ENCODE measurements around the gene MICAL2. TPM values are rescaled to one million over a fixed set of nuclear protein-coding genes. Genes with fewer than 3 reads are reported as not detected.

Gene MICAL2
- total RNA-seq, 3 donors from 2014 or later = 70.3 to 118 (median 71.4) TPM

DNA sequence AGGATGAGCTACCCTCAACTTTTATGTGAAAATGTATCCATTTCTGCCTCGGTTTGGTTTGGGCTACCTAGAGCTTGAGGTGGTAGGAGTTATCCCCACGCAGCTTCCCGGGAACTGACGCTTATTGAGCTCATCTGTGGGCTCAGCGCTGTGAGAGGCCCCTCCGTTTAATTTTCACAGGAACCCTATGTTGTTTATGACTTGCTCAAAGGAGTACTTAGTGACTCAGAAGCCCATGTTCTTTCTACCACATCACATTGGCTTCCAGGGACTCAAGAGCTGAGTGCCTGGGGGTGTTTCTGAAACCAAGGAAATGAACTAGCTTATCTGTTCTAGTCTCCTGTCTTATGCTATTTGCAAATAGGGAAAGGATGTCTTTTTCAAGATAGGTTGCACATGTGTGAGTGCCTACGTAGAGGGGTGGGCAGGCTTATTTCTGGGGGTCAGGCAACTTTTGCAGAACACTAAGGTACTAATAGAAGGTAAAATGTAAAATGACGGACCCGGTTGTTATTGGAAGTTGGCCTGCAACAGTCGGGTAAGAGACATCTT lies 40.5 kb downstream of the MICAL2 start:
- no peaks in the 10 kb centered on the region for H3K36me3 Mint-ChIP-seq (ENCODE audit: insufficient read depth)
- DNase-seq (no peak), ATAC-seq (peak; percentile 83 to 85)
- H3K4me3 Mint-ChIP-seq = no peak overlapping the region
- H3K27me3 Mint-ChIP-seq (ENCODE audit: low read depth) = no peaks in the 10 kb centered on the region
- H3K4me1 Mint-ChIP-seq (ENCODE audit: low read depth) = peaks cover 51% of the 10 kb centered on the region
- no peaks in the 10 kb centered on the region for H3K9me3 Mint-ChIP-seq

DNA sequence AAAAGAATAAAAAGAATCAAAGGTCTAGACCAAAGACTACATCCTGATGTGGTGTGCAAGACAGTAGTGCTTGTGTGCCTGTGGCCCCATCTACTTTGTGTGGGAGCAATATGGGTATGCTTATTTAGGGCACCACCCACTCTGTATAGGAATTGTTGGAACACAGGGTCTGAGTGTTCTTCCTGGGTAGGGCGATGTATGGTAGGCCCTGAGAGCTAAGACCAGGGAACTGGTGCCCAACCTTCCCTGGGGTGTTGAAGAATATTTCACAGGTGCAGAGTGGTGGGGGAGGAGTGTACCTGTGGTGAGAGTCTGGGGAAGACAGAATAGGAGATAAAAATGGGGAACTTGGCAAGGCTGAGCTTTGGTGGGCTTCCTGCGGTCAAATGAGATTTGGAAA lies 41.9 kb downstream of the MICAL2 start:
- Mint-ChIP-seq H3K9me3 (no peaks in the 10 kb centered on the region), H3K27me3 (ENCODE audit: low read depth) (no peaks in the 10 kb centered on the region), H3K4me3 (no peak overlapping the region), H3K36me3 (ENCODE audit: insufficient read depth) (no peaks in the 10 kb centered on the region), H3K4me1 (ENCODE audit: low read depth) (peaks cover 64% of the 10 kb centered on the region)
- ATAC-seq = no peak
- no peak for DNase-seq

DNA sequence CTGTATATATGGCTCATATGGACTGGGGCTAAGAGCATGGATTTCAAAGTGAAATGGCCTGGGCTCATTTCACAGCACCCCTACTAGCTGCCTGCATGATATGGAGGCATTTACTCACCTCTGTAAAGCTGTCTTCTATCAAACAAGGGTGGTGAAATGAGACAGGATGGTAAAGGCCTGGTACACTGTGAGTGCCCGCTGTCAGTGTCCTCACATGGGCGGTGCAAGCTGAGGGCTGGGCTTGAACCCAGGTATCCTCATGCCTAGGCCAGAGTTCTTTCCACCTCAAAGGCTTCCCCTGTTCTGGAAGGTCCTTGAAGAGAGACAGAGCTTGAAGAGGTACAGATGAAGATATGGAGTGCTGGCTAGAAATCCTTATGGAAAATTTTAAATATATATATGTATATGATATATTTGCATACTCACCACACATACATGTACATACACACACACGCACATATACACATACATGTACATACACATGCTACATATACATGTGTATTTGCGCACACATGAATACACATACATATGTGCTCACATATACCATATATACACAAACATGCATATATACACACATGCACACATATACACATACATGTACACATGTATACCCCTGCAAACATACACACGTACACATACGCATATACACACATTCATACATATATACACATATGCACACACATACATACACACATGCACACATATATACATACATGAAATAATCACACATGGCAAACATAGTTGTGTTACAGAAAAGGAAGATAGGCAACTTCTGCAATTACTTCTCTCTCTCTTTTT lies 44.7 kb downstream of the MICAL2 start:
- Mint-ChIP-seq H3K4me1 (ENCODE audit: low read depth) (peaks cover 56% of the 10 kb centered on the region), H3K36me3 (ENCODE audit: insufficient read depth) (no peaks in the 10 kb centered on the region)

DNA sequence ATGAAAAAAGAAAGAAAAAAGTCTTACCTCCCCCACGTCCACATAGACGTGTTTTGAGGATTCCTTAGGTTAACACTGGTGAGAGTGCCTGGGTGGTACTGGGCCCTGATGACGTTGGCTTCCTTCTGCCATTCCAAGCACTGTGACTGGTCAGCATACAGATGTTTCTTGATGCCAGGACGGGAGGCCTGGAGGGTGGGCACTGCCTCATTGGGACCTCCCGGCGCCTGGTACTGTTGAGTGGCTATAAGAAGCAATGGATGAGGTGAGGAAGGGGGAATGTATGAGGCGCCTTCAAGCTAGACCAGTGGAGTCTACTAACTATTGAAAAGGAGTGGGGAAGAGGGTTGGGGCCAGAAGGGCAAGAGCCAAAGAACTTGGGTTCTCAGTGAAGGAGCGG lies 45.3 kb downstream of the MICAL2 start:
- Mint-ChIP-seq H3K4me3 (no peak overlapping the region), H3K36me3 (ENCODE audit: insufficient read depth) (no peaks in the 10 kb centered on the region), H3K4me1 (ENCODE audit: low read depth) (peaks cover 49% of the 10 kb centered on the region), H3K27me3 (ENCODE audit: low read depth) (no peaks in the 10 kb centered on the region), H3K9me3 (no peaks in the 10 kb centered on the region)
- ATAC-seq (no peak), DNase-seq (no peak)

More for the DNA sequence above, 44.7 kb downstream of the MICAL2 start:
- Mint-ChIP-seq H3K27me3 (ENCODE audit: low read depth) (no peaks in the 10 kb centered on the region), H3K9me3 (no peaks in the 10 kb centered on the region), H3K4me3 (no peak overlapping the region)
- DNase-seq = no peak
- ATAC-seq = no peak

DNA sequence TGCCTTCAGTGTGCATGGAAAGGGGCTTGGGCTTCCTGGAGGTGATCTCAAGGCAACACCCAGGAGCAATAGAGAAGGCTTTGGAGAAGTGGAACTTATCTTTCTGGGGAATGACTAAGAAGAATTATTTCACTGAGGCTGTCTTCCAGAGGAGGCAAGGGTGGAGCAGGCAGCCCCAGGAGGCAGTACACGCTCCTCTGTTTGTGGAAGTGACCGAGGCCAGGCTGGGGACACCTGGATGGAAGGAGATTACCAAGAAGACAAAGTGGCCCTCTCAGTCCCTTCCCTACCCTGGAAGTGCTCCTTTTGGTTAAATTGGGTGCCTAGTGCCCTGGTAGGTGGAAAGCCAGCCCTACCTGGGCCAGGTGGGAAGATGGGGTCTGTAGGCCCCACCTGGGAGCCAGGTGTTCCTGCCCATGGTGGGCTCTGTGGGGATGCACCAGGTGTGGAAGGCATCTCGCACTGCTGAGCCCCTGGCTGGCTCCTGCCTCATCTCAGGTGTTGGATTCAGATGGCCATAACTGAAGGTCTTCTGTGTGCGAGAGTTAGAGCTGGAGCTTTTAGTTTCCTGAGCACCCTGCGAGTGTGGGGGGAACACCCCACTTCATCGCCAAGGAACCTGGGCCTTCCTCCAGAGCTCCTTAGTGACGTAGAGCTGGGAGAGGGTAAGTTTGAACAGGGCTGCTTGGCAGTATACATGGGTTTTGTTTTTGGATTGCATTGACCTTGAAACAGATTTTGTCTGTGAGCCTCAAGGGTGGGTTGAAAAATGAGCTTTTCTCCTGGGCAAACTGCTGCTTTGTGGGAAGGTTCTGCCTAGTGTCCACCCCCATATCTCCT lies 46.1 kb downstream of the MICAL2 start:
- ATAC-seq = peak in 1 of 2 donors; percentile 9
- H3K4me1 Mint-ChIP-seq (ENCODE audit: low read depth) = peaks cover 41% of the 10 kb centered on the region

DNA sequence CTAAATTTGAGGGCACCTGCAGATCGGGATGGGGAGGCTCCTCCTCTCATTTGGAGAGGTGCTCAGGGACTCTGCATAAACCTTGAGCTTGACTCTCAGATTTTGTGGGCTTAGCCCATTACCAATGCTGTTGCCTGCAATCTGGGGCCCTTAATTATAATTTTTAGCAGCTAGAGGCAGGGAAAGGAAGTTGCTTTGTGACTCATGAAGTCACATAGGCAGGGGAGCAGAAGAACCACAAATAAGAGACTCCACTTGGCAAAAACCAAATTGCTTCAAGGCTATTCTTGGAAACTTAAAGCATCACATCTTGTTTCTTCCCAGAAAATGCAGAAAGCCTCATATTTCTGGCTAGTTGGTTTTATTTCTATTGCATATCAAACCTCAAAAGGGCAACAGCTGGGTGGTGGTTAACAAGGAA lies 46.9 kb downstream of the MICAL2 start:
- H3K9me3 Mint-ChIP-seq = no peaks in the 10 kb centered on the region
- H3K4me3 Mint-ChIP-seq = no peak overlapping the region
- no peaks in the 10 kb centered on the region for H3K27me3 Mint-ChIP-seq (ENCODE audit: low read depth)
- no peaks in the 10 kb centered on the region for H3K36me3 Mint-ChIP-seq (ENCODE audit: insufficient read depth)
- ATAC-seq (peak; percentile 75 to 80), DNase-seq (no peak)
- H3K4me1 Mint-ChIP-seq (ENCODE audit: low read depth) = peaks cover 37% of the 10 kb centered on the region

More for the DNA sequence above, 46.1 kb downstream of the MICAL2 start:
- Mint-ChIP-seq H3K4me3 (no peak overlapping the region), H3K9me3 (no peaks in the 10 kb centered on the region), H3K36me3 (ENCODE audit: insufficient read depth) (no peaks in the 10 kb centered on the region), H3K27me3 (ENCODE audit: low read depth) (no peaks in the 10 kb centered on the region)
- DNase-seq = no peak

DNA sequence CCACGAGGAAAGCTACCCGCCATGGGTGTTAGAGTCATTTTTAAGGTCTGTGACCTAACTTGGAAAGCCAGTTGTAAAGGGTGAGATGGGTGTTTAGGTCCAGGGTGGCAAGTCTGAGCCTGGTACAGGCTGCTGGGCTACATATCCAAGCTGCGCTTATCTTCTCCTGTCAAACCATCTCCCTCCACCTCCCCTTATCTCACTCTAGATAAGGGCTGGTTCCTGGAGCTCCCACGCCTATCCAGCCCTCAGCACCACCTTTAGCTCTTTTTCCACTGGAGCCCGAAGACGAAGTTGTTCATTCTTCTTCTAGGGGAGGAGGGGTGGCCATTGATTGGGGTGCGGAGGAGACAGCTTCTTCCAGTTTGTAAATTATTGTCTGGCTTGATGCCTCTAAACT lies 48.5 kb downstream of the MICAL2 start:
- DNase-seq (no peak), ATAC-seq (no peak)
- no peaks in the 10 kb centered on the region for H3K9me3 Mint-ChIP-seq
- H3K36me3 Mint-ChIP-seq (ENCODE audit: insufficient read depth) = peaks cover 6% of the 10 kb centered on the region
- H3K4me1 Mint-ChIP-seq (ENCODE audit: low read depth) = peaks cover 30% of the 10 kb centered on the region
- H3K27me3 Mint-ChIP-seq (ENCODE audit: low read depth) = no peaks in the 10 kb centered on the region
- H3K4me3 Mint-ChIP-seq = no peak overlapping the region

DNA sequence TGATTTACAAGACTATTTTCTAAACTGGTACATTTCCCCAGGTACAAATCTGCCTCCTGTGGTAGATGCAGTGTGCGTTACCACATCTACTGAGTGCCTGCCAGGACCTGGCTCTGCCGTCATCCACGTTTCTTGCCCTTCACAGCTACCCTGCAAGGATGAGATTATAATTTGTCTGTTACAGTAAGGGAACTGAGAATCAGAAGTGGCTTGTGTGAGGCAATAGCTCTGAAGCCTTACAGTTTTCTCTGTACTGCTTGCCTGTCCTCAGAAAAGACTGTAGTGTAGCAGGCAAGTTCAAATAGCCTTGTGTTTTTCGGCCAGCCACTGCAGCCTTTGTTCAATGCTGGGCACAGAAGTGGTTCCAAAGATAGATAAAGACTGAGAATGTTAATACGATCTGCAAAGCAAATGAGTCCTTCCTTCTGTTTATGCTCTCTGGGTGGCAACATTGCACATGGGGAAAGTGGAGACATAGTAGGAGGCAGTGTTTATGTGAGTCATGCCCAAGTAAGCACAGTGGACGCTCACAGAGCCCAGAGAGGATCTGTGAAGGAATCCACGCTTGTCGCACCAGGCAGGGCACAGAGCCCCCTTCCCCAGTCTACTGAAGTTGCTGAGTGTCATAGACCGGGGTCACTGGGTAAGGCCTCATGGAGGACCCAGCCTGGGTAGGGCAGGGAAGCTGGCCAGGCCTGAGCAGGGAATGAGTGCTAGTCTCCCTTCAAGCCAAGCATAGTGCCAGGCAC lies 49.1 kb downstream of the MICAL2 start:
- no peaks in the 10 kb centered on the region for H3K9me3 Mint-ChIP-seq
- H3K27me3 Mint-ChIP-seq (ENCODE audit: low read depth) = no peaks in the 10 kb centered on the region
- H3K4me1 Mint-ChIP-seq (ENCODE audit: low read depth) = peaks cover 33% of the 10 kb centered on the region
- DNase-seq = no peak
- no peak overlapping the region for H3K4me3 Mint-ChIP-seq
- H3K36me3 Mint-ChIP-seq (ENCODE audit: insufficient read depth) = peaks cover 8% of the 10 kb centered on the region
- ATAC-seq = no peak

DNA sequence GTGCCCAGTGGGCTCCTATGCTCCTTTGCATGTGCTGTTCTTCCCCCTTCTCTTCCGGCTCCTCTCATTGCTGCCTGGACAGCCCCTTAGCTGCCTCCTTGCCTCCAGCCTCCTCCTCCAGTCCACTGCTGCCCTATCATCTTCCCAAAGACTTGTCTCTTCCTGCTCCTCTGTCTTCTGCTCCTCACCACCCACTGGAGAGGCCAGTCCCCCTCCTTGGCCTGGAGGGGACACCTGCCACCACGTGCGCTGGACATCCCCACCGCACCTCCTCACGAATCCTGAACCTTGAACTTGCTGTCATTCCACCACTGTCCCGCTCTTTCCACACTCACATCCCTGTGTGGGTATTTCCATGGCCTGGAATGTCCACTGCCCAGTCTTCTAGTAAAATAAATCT lies 49.8 kb downstream of the MICAL2 start:
- H3K4me3 Mint-ChIP-seq = no peak overlapping the region
- peaks cover 8% of the 10 kb centered on the region for H3K36me3 Mint-ChIP-seq (ENCODE audit: insufficient read depth)

DNA sequence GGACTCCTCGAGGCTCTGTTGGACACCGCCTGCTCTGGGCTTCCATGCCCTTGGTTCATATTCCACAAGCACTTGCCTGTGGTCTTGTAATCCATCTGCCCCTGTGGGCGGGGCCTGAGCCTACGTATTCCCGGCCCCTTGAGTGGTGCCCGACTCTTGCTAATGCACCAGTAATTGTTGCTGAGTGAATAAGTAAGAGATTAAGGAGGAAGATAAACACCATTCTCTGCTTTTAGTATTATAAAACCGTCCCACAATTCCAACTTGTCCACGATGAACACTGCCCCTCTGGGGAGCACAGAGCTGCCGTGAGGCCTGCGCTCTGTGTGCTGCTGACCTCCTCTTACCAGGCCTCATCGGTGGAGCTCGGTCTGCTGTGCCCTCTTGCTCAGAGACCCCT lies 50.3 kb downstream of the MICAL2 start:
- peaks cover 8% of the 10 kb centered on the region for H3K36me3 Mint-ChIP-seq (ENCODE audit: insufficient read depth)
- no peak overlapping the region for H3K4me3 Mint-ChIP-seq
- ATAC-seq = no peak
- H3K4me1 Mint-ChIP-seq (ENCODE audit: low read depth) = peaks cover 30% of the 10 kb centered on the region
- no peaks in the 10 kb centered on the region for H3K27me3 Mint-ChIP-seq (ENCODE audit: low read depth)
- DNase-seq = no peak
- no peaks in the 10 kb centered on the region for H3K9me3 Mint-ChIP-seq

More for the DNA sequence above, 49.8 kb downstream of the MICAL2 start:
- DNase-seq (no peak), ATAC-seq (no peak)
- no peaks in the 10 kb centered on the region for H3K9me3 Mint-ChIP-seq
- peaks cover 33% of the 10 kb centered on the region for H3K4me1 Mint-ChIP-seq (ENCODE audit: low read depth)
- no peaks in the 10 kb centered on the region for H3K27me3 Mint-ChIP-seq (ENCODE audit: low read depth)

DNA sequence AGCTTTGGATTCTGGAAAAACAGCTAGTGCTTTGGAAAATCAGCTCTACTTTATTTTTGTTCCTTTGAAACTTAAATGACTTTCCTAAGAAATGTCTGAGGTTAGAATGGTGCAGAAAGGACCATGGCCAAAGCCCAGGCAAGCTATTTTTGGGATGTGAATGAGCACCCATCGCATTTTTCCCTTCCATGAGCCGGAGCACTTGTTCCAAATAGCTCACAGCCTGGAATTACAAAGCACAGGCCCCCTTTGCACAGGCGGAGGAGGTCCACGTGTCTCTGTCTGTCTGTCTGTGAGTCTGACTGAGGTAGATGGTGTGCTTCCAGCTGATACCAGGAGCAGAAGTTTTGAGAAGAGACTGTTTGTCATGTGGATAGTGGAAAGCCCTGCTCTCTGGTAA lies 50.7 kb downstream of the MICAL2 start:
- Mint-ChIP-seq H3K36me3 (ENCODE audit: insufficient read depth) (peaks cover 8% of the 10 kb centered on the region), H3K27me3 (ENCODE audit: low read depth) (no peaks in the 10 kb centered on the region), H3K9me3 (no peaks in the 10 kb centered on the region), H3K4me3 (no peak overlapping the region), H3K4me1 (ENCODE audit: low read depth) (peaks cover 25% of the 10 kb centered on the region)
- ATAC-seq (no peak), DNase-seq (no peak)

DNA sequence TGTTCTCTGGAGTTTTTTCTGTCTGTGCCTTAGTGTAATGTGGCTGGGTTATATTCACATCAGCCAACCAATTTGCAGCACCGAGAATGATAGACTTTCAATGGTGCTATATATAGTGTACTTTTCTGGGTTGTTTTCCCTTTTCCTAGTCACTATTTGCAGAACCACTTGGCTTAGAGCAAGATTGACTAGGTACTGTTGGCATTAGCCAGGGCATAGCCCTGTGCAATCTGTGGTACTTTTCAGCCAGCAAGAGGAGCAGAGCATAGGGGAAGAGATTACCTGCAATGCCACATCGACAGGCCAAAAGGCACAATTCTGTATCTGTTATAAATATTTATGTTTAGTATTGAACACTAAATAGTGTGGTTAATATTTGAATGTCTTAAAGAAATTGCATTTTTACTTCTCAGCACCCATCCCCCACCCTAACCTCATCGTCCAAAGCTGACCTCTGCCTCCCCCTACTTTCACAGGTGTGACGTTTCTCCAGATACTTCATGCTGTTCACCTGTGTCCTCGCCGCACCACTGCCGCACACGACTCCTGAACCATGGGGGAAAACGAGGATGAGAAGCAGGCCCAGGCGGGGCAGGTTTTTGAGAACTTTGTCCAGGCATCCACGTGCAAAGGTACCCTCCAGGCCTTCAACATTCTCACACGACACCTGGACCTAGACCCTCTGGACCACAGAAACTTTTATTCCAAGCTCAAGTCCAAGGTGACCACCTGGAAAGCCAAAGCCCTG lies 51.4 kb downstream of the MICAL2 start:
- Mint-ChIP-seq H3K27me3 (ENCODE audit: low read depth) (no peaks in the 10 kb centered on the region), H3K4me1 (ENCODE audit: low read depth) (peaks cover 23% of the 10 kb centered on the region), H3K4me3 (no peak overlapping the region), H3K36me3 (ENCODE audit: insufficient read depth) (peaks cover 8% of the 10 kb centered on the region), H3K9me3 (no peaks in the 10 kb centered on the region)
- DNase-seq (no peak), ATAC-seq (no peak)

DNA sequence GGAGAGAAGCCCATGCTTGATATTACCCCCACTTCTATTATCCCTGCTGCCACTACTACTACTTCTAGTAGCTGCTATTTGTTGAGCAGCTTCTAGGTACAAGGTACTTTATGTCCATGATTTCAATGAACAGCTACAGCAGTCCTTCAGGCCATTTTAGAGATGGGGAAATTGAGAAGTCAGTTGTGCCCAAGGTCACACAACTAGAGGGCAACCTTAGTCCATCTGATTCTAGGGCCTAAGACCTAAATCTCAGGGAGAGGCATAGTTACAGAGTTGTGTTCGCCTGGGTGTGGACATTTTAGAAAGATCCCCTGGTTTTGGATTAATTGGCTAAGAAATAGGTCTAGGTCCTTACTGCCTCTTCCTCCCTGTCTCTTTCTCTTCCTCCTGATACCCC lies 52.3 kb downstream of the MICAL2 start:
- no peak for DNase-seq
- Mint-ChIP-seq H3K27me3 (ENCODE audit: low read depth) (no peaks in the 10 kb centered on the region), H3K36me3 (ENCODE audit: insufficient read depth) (peaks cover 8% of the 10 kb centered on the region), H3K4me1 (ENCODE audit: low read depth) (peaks cover 23% of the 10 kb centered on the region), H3K4me3 (no peak overlapping the region), H3K9me3 (no peaks in the 10 kb centered on the region)
- ATAC-seq = no peak

Data from activated T-cell treated with anti-CD3 and anti-CD28 coated beads, Interleukin-2, amount 50 U/mL, for 4 hours (primary cell).